HG02970 (cell line): ENCODE data around the gene UQCRHL.

ENCODE experiments used
- ATAC-seq: cut with Tn5 transposase; IDR thresholded peaks from one replicate; pipeline ENCODE4 v1.9.1; 2021; ENCODE audit warnings: mild to moderate bottlenecking, moderate library complexity, moderate number of reproducible peaks; ENCODE audit not compliant: unreplicated experiment, low FRiP score

Gene UQCRHL

GRCh38 chr1:15799928-15800835, 7.3 kb downstream of the UQCRHL start:
- ATAC-seq: no peak

GRCh38 chr1:15799004-15799867, 8.2 kb downstream of the UQCRHL start:
- no peak for ATAC-seq

- no peak for ATAC-seq
Observed at GRCh38 chr1:15797614-15798390, 9.6 kb downstream of the UQCRHL start.

GRCh38 chr1:15796086-15796462, 11.4 kb downstream of the UQCRHL start:
- no peak for ATAC-seq

- no peak for ATAC-seq
Observed at GRCh38 chr1:15788624-15789301, 18.7 kb downstream of the UQCRHL start.

- no peak for ATAC-seq
Observed at GRCh38 chr1:15786581-15786980, 20.9 kb downstream of the UQCRHL start.

GRCh38 chr1:15785683-15786082, 21.8 kb downstream of the UQCRHL start:
- no peak for ATAC-seq

GRCh38 chr1:15777909-15778707, 29.3 kb downstream of the UQCRHL start:
- ATAC-seq: no peak

GRCh38 chr1:15775706-15776105, 31.7 kb downstream of the UQCRHL start:
- no peak for ATAC-seq

GRCh38 chr1:15771836-15772515, 35.5 kb downstream of the UQCRHL start:
- no peak for ATAC-seq

- ATAC-seq: no peak
Observed at GRCh38 chr1:15770313-15770962, 37.0 kb downstream of the UQCRHL start.

GRCh38 chr1:15768388-15768787, 39.1 kb downstream of the UQCRHL start:
- no peak for ATAC-seq

GRCh38 chr1:15767941-15768340, 39.5 kb downstream of the UQCRHL start:
- ATAC-seq: no peak

GRCh38 chr1:15765495-15766194, 41.8 kb downstream of the UQCRHL start:
- ATAC-seq: no peak

- no peak for ATAC-seq
Observed at GRCh38 chr1:15764890-15765289, 42.6 kb downstream of the UQCRHL start.

GRCh38 chr1:15764269-15764764, 43.1 kb downstream of the UQCRHL start:
- ATAC-seq: no peak

- no peak for ATAC-seq
Observed at GRCh38 chr1:15762546-15762945, 44.9 kb downstream of the UQCRHL start.
